ENCODE results near the gene ANXA1.

Gene ANXA1, protein sequence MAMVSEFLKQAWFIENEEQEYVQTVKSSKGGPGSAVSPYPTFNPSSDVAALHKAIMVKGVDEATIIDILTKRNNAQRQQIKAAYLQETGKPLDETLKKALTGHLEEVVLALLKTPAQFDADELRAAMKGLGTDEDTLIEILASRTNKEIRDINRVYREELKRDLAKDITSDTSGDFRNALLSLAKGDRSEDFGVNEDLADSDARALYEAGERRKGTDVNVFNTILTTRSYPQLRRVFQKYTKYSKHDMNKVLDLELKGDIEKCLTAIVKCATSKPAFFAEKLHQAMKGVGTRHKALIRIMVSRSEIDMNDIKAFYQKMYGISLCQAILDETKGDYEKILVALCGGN

DNA sequence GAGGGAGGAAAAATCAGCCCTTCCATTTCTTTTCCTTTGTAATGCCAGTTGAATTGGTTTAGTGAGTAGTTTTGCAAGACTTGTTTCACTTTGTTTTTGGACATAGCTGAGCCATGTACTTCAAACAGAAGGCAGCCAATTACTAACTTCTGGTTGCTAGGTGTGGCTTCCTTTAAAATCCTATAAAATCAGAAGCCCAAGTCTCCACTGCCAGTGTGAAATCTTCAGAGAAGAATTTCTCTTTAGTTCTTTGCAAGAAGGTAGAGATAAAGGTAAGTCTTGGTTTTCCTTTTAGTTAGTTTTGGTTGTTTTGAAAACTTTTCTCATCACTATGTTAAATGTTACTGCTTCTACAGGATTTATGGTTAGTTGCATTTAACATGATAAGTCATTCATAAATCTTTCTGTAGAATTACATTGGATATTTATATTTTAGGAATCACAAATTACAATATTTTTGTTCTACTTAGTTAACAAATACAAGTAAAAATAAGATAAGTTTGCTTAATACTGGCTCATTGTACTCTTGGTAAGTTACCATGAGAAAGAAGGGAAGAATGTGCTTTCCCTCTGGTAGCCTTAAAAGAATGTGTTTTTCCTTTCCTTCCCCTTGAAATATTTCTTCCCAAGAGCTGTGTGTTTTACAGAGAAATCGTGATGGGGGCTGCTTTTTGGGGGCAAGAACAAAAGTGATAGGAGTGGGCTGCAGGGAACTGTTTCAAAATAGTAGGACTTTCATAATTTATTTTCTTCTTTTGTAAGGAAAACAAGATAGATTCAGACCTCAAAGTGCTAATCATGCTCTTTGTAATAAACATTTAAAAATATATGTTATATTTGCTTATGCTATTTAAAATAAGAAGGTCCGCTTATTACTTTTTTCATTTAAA is at the start of gene ANXA1:
ANXA1 (plus strand) TSS at position 213 of the 890 bp plus-strand sequence. CDS start 6,671 bp downstream, outside the sequence.
- peak; percentile 84 for DNase-seq

DNA sequence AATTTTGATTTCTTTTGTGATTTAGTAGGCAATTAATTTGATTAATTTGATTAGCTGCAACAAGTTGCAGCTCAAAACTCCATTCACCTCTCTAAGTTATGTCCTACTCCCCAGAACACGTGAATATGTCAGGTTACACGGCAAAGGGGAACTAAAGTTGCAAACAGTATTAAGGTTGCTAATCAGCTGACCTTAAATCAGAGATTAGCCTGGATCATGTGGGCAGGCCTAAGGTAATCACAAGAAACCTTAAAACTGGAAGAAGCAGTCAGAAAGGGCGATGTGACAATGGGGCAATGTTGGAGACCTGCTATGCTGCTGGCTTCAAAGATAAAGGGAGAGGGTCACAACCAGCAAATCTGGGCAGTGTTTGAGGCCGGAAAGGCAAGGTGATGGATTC is 47.3 kb upstream of the ANXA1 start:
- no peak for DNase-seq

DNA sequence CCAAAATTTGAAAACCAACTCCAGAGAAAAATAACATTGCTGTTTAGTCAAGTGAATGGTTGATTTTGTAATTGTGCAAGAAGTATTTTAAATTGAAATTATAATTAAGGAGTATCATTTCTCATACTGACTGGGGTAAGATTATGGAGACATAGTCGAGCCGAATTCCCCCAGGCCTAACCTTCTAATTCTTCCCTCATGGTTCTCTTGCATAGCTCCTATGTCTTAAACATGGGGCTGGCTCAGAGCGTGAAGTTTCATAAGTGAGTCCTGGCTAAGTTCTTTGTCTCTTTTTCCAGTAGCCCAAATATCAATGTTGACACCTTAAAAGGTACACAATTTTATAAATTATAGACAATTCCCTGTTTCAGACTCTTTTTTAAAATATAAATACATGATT is 46.7 kb upstream of the ANXA1 start:
- no peak for DNase-seq

DNA sequence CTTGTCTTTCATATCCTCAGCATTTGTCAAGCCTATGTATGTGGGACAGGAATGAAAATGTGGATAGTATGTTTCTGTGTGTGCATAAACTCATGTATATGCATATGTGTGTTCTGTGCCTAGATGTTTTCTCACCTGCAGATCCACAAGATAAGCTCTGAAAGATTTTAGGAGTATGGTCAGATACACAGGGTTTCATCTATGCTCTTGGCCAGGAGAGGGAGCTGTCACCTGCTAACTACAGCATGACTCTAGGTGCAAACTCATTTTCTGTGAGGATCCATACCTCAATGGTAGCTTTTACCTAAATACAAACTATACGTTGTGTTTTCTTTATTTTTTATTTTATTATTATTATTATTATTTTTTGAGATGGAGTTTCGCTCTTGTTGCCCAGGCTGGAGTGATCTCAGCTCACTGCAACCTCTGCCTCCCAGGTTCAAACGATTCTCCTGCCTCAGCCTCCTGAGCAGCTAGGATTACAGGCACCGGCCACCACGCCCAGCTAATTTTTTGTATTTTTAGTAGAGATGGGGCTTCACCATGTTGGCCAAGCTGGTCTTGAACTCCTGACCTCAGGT is 44.1 kb upstream of the ANXA1 start:
- DNase-seq = peak; percentile 66

DNA sequence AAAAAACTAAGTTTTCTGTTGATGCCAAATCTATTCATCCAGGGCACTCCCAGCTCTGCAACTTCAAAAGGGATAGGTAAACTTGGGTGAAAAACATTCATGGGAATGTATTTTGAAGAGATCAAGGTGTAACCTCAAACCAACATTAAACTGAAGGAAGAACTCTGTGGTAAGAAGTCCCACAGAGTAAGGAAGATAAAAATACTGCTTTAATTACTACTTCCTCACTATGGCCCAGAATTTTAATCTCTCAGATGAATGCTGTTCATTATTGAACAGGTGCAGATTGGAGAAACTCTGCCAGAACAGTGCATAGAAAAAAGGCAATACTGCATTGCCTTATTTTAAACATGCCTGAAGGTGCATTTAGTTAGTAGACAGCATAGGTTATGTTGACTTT is 37.6 kb upstream of the ANXA1 start:
- DNase-seq = no peak

DNA sequence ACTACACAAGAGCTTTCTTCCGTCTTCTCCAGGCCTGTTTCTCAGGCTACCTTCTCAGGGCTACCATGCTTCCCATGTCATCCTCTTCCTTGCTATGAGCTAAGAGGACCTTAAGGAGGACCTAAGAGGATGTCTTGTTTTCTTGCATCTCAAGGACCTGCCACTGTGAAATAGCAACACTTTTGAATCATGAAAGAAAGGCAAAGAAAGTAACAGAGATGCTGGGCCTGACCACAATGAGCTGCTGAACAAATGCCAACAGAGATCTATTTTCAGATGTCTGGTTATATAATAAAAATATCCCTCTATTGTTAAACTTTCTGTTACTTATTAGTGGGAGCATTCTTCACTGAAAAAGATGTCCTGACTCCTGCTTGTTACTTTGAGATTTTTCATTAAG is 36.7 kb upstream of the ANXA1 start:
- DNase-seq = peak; percentile 63

DNA sequence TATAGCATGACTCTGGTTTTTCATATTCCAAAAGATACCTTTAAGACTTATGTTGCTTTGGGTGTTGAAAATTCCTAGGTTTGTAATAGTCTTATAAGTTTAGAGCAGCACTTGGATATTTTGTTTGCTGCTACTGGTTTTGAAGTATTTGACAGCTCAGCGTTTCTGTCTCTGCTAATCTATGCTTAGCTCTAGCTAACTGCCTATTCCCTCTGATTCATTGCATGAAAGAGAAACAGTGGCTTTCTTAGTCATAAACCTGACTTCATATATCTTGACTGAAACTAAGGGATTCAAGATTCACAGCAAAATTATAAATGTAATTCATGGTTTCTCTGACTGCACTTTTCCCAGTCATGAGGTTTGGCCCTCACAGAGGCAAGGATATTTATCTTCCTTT is 35.6 kb upstream of the ANXA1 start:
- peak; percentile 82 for DNase-seq

DNA sequence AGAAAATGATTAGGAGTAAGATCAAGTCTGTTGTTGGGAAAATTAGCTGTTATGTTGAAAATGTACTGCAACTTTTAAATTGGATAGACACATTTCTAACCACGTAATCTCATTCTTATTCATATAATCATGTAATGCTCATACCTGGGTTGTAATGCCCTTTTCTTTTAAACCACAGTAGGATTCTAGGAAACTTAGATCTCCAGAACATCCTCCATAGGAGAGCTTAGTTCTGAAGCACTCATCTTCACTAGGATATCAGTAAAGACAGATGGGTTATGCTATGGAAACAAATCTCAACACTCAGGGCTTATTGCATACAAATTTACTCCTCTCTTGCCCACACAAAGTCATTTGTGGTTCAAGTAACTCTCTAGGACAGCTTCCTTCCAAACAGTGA is 34.8 kb upstream of the ANXA1 start:
- DNase-seq = no peak

DNA sequence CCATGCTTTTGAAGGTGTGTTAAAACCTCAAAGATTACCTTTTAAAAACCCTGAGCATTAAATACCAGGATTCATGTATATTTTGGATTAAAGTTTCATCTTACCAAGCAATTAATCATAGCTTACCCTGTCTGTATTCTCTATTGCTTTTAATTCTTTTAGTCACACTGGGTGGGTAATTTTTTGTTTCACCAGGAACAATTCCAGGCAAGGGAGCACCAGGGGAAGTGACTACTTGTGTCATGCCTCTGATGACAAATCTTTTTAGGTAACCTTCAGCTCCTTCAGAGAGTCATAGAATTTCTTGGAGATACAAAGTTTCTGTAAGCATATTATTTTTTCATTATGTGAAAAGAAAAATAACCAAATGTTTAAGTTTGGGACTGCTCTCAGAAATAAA is 33.4 kb upstream of the ANXA1 start:
- DNase-seq = no peak

DNA sequence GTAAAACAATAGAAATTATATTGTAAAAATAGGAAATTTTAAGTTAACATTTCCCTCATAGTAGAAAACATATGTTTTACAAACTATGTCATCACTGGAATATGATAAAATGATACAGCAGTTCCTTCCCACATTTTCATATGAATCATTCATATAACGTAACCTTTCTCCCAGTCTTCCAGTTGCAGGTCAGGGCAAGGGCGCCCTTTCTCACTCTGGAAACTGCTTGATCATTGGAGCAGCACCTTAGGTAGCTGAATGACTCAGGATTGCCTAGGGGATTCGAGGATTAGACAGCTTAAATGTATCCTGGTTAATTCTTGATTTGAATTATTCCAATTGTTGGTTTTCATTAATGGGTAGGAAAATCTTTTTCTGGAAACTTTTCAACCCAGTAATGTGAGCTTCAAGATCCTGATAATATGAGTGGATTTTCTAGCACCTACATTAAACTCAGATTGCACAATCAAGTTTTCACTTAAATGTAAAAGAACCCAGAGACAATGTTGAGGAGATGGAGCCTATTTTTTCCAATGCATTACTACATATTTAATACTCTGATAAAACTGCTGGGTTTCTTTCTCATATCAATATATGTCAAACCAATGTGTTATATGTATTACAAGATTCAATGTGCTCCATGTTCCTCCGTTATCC is 32.6 kb upstream of the ANXA1 start:
- DNase-seq = peak; percentile 88

DNA sequence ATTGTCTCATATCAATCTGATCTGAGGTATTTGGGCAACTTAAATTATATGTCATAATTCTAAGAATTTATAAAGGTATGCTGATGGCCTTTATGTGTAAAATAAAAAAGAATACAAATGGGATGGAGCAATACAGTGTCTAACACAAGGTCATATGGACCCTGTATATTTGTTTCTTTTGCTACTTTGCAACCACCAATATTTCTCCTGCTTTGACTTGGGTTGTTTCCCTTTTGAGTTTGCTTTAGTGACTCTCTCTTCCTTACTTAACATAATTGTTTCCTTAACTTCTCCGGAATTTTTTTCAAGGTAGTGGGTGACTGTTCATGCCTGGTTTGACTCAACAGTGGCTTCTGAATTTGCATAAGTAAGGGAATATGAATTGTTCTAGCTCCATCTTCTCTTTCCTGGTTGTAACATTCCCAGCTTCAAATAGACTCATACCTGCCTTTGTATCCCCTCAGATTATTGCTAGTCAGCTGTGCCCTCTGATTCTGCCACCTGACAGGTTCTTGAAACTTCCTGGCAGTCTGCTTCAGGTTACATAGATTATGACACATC is 30.2 kb upstream of the ANXA1 start:
- DNase-seq = no peak

DNA sequence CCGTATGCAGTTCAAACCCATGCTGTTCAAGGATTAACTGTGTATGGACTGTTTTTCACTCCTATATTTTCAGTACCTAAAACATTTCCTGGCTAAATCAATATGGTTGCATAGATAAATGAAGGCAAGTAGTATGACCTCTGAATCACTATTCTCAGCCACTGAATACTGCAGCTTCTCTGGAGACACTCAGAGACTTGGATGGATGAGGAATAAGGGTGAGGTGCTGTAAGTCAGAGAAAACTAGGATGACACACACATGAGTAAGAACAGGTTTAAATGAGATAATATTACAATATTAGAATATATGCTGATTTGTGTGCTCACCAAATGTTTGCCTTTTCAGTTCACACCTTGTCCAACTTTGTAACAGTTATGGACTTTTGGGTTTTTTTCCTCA is 26.0 kb upstream of the ANXA1 start:
- peak; percentile 44 for DNase-seq

DNA sequence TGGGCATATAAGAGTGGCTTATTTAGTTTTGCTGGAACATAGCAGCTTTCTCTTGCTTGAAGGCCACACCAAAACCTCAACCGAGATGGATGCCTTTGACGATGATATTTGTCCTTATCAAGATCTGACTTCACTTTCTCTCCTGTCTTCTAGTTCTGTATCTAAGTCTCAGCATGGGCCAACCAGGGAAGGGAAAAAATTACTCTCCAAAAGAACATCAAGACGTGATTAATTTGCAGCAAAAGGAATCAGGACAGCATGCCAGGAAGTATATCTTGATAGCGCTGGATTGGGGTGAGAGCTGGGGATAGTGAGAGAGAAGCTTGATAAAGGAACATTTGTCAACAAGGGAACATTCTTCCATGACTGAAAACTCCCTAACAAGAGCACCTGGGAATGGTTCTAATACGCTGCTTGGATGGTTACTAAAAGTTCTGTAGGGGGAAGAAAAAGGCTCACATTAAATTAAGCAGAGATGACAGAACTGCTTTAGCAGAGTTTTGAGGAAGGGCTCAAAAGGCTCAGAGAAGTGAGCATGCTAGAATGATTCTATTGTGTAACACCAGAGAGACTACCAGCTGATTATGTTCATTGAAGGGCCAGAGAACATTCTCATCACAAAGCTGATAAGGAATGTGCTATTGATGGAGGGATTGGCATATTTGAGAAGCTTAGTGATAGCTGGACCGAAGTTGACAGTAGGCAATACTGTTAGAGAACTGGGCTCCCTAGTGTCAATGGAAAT is 21.6 kb upstream of the ANXA1 start:
- no peak for DNase-seq

DNA sequence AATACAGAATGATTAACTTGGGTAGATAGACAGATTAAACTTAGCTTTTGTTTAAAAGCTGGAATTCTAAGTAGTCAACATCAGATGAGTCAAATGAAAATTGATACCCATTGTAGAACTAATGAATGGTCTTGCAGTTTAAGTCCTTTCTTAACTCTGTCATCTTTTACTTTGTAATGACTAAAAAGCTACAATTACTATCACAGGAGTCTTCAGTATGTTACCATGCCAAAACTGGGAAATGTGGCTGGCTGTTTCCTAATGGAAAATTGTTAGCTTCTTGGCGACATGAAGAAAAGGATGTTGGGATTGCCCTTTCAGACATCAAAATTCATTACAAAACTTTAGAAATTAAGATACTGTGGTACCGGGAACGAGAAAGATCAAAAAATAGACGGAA is 20.2 kb upstream of the ANXA1 start:
- no peak for DNase-seq

DNA sequence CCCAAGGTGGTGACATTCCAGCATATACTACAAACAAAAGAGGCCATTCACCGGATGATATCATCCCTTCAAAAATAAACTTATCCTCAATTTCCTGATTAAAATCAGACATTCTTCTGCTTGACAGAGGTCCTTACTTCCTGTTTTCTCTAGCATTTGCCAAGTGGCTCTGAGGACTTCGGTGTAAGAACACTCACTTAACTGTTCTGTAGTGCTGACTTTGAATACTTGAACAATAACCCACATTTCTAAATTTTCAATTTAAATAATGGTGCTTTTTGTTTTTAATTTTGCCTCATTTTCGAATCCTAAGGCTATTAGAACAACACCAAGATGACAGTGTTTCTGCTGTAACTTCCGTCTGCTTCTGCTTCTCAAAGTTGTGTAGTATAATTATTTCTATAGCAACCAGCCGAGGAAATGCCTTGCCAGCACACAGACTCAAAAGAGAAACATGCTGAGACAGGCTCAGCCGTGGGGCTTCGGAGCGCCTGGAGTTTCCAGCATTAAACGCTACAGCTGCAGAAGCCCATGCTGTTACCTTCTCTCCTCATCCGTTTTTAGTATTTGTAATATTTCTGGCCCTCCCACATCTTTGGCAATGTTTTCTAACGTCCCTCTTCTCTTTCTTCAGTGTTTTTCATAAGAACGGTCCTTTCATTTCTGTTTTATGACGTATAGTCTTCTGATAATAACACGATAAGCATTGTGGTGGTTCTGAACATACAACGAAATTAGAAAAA is 19.5 kb upstream of the ANXA1 start:
- peak; percentile 82 for DNase-seq

DNA sequence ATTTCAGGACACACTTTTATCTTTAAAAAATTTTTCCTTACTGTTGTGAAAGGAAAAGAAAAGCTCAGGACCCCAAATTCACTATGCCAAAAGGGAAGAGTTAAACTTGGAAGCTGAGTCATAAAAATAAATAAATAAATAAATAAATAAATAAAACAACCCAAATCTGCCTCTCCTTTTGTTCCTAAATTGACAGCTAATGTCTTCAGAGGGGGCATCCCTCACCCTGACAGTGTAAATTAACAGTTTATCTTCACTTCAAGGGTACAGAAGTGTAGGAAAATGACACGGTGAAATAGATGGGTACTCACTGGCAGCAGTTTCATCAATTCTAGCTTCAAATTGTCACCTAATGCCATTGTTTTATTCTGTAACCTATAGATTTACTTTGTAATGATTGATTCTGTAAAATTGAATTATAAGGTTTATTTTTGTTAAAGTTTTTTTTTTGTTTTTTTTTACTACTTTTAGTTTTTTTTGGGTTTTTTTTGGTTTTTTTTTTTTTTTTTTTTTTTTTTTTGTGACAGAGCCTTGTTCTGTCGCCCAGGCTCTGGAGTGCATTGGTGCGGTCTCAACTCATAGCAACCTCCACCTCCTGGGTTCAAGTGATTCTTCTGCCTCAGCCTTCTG is 18.5 kb upstream of the ANXA1 start:
- DNase-seq = no peak

DNA sequence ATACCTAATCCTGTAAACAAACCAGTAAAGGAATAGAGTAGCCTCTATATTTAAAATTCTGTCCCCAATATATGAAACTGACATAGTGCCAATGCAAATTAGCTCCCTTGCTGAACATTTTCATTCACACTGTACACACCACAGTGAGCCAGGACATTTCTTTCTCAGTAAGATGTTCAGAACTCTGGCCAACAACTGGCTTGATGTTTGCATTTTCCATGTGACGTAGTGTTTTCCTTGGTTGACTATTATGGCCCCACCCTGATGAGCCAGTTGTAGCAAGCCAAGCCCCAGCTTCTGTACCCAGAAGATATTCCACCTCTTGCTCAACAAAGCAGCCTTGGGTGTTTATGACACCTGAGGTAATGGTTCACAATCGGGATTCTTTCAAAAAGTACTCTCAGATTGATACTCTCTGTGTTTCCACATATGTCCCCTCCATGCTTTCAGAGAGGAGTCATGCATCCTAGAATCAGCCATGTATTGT is 17.7 kb upstream of the ANXA1 start:
- no peak for DNase-seq

DNA sequence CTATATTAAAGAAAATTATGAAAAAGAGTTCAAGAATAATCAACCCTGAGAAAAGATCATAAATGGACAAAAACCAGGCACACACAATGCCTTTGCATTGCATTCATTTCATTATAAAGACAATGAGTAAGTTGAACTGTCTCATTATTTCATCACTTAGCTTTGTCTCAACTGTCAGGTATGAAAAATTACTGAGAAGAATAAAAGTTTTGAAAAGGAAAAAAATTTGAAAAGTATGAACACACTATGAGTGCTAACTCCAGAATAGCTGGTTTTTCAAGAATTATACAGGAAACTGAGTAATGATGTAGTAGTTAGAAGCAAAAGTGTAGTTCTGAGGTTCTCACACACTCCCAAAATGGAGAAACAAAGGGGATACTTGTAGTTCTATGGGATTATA is 16.3 kb upstream of the ANXA1 start:
- peak; percentile 32 for DNase-seq

DNA sequence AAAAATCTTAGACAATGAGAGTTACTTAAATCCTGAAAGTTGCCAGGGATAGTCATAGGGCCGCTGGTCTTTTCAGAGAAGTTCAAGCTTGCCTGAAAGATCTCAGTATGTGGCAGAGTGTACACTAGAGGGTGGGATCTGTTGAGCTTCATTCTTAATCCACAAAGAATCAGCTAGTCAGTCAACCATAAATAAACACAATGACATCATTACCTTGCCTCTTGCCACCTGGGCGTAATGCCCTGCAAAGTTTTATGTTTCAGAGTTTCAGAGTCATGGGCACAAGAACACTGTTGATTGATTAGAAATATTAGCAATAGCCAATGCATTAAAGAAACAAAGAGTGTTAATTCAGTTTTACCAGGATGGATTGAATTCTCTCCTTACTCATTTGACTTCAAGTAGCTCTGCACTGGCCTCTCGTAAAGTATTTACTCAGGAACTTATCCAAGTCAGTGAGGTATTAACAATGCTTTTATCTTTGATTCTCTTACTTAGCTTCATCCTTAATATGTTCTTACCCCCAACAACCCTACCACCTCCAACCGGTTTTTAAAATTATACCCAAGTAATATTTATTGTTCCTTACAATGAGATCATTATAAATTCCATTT is 14.3 kb upstream of the ANXA1 start:
- DNase-seq = no peak

DNA sequence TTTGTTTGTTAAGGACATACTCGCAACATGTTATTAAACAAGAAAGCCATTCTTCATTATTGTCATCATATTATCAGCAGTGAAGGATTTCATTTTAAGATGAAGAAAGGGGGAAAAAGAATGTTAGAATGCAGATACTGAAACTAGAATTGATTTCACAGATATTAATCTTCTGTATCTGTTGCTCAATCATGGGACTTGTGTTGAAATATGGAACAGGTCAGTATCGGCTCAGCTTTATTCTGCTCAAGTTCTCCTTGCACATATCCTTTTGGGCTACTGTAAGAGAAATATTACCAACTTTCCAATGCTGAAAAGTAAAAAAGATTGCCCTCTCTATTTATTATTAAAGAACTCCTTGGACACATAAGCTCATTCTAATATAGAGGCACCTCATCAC is 13.8 kb upstream of the ANXA1 start:
- no peak for DNase-seq

Data from fibroblast of upper back skin (primary cell).